HG03280 (cell line): ENCODE measurements around the gene CDC14B.
"Not testable (repeated sequence)": the region's sequence is repeated elsewhere in the genome, so short reads cannot be mapped to it uniquely, and the experiment has no call there.

Experiments used
- ATAC-seq: cut with Tn5 transposase; IDR thresholded peaks from one replicate; pipeline ENCODE4 v1.9.1; 2021; ENCODE audit warnings: mild to moderate bottlenecking, moderate library complexity; ENCODE audit not compliant: unreplicated experiment

Gene CDC14B

GRCh38 chr9:96619491-96620180 lies at the start of gene CDC14B:
TSS of gene CDC14B (minus strand) at chr9:96619843. CDS start at chr9:96619378, 465 bp downstream.
- peak; percentile 58 for ATAC-seq

- no peak for ATAC-seq
These were observed 49.4 kb upstream of the CDC14B start for GRCh38 chr9:96668868-96669534.

GRCh38 chr9:96667363-96667728 lies 47.7 kb upstream of the CDC14B start:
- no peak for ATAC-seq

- not testable (repeated sequence) for ATAC-seq
These were observed 47.2 kb upstream of the CDC14B start for GRCh38 chr9:96666653-96667362.

GRCh38 chr9:96665789-96666188 lies 46.1 kb upstream of the CDC14B start:
- ATAC-seq, result no peak

- ATAC-seq, result no peak
These were observed 44.0 kb upstream of the CDC14B start for GRCh38 chr9:96663506-96664120.

GRCh38 chr9:96661711-96662110 lies 42.1 kb upstream of the CDC14B start:
- ATAC-seq, result no peak

- ATAC-seq, result no peak
These were observed 41.1 kb upstream of the CDC14B start for GRCh38 chr9:96660692-96661248.

- ATAC-seq, result peak; percentile 61
These were observed 35.7 kb upstream of the CDC14B start, which contains the start of gene PRXL2C for GRCh38 chr9:96655198-96655851. TSS of gene PRXL2C (minus strand) at chr9:96655317. CDS start at chr9:96655281, 36 bp downstream.

- ATAC-seq, result peak; percentile 49
These were observed 35.0 kb upstream of the CDC14B start for GRCh38 chr9:96654450-96655197.

GRCh38 chr9:96651626-96652025 lies 32.0 kb upstream of the CDC14B start:
- ATAC-seq, result no peak

- ATAC-seq, result no peak
These were observed 30.1 kb upstream of the CDC14B start for GRCh38 chr9:96649620-96650324.

- no peak for ATAC-seq
These were observed 26.7 kb upstream of the CDC14B start for GRCh38 chr9:96646081-96646991.

GRCh38 chr9:96644137-96644536 lies 24.5 kb upstream of the CDC14B start:
- ATAC-seq, result no peak

- ATAC-seq, result no peak
These were observed 21.9 kb upstream of the CDC14B start for GRCh38 chr9:96641514-96641913.

GRCh38 chr9:96638606-96639364 lies 19.1 kb upstream of the CDC14B start:
- no peak for ATAC-seq

GRCh38 chr9:96636368-96636767 lies 16.7 kb upstream of the CDC14B start:
- no peak for ATAC-seq
